HCT116 (cell line): ENCODE data around the gene ZNF436. TPM values are rescaled to one million over a fixed set of nuclear protein-coding genes. Genes with fewer than 3 reads are reported as not detected.

Experiments
- ATAC-seq: fragments of 200-7000 bp; cut with Tn5 transposase; 2 replicates; pipeline ENCODE4 v1.9.1; 2020; ENCODE audit warnings: mild to moderate bottlenecking, moderate library complexity
- BruUV-seq: library from RNA; stranded (reverse); fragments of 400-500 nt; replicated peaks from 2 replicates; lab custom pipeline; 2021; lab: Mats Ljungman, UMichigan
- CTCF ChIA-PET: fragments of 300-600 bp; sonication (Branson Sonifier 250); formaldehyde crosslinking; loops from one replicate; lab custom pipeline; 2021; ENCODE audit warnings: antibody characterized with exemption; lab: Charles Lee
- POLR2A ChIA-PET: fragments of 300-600, 350-600 bp; sonication (Branson Sonifier 250); formaldehyde crosslinking; loops from one replicate; lab custom pipeline; 2021; ENCODE audit warnings: antibody characterized with exemption; lab: Charles Lee
- RAD21 ChIA-PET, 2 experiments: fragments of 300-600 bp; sonication (Branson Sonifier 250); formaldehyde crosslinking; loops; one replicate each; lab custom pipeline; 2023; ENCODE audit warnings: low total read pairs in 2 of 2; ENCODE audit not compliant: uncharacterized antibody in 2 of 2, unreplicated experiment in 2 of 2, low non-redundant PET in 1 of 2; lab: Charles Lee
- DNase-seq: peaks from one replicate; pipeline ENCODE4 v3.0.0-alpha.2; 2010; ENCODE audit warnings: low read depth, low spot score
- H2AFZ ChIP-seq: fragments of 200-600 bp; shearing (Covaris generic), sonication (generic); 2 replicates; pipeline ENCODE4 v1.6.1; 2017; ENCODE audit warnings: low read depth, mixed run types, mixed read lengths, antibody characterized with exemption, low read length; ENCODE audit not compliant: poor library complexity, severe bottlenecking
- H3K27ac ChIP-seq: 2 replicates; pipeline ENCODE4 v1.5.1; 2012; ENCODE audit warnings: low read depth, low read length
- H3K27me3 ChIP-seq: fragments of 200-600 bp; sonication (generic); 2 replicates; pipeline ENCODE4 v1.6.1; 2016; ENCODE audit warnings: mixed run types, low read length, mixed read lengths; ENCODE audit not compliant: insufficient read depth
- H3K36me3 ChIP-seq, 2 experiments: fragments of 200-500 bp in 1 of 2; fragments of 200-600 bp in 1 of 2; sonication (Bioruptor generic) in 1 of 2; sonication (generic) in 1 of 2; 2 replicates each; pipeline versions ENCODE4 v1.5.1 to v1.6.1; 2014 to 2016; ENCODE audit warnings: low read length in 2 of 2, inconsistent platforms in 1 of 2, mixed read lengths in 1 of 2, mixed run types in 1 of 2; ENCODE audit not compliant: insufficient read depth in 2 of 2, control insufficient read depth in 1 of 2
- H3K4me1 ChIP-seq, 2 experiments: fragments of 200-600 bp in 1 of 2; sonication (generic) in 1 of 2; 2 replicates each; pipeline versions ENCODE4 v1.5.1 to v1.6.1; 2012 to 2017; ENCODE audit warnings: low read length in 2 of 2, inconsistent platforms in 1 of 2, mild to moderate bottlenecking in 1 of 2, mixed read lengths in 1 of 2, mixed run types in 1 of 2, moderate library complexity in 1 of 2; ENCODE audit not compliant: insufficient read depth in 2 of 2, control insufficient read depth in 1 of 2
- H3K4me2 ChIP-seq: fragments of 200-600 bp; sonication (generic); 2 replicates; pipeline ENCODE4 v1.6.1; 2017; ENCODE audit warnings: mixed run types, low read length, mixed read lengths
- H3K4me3 ChIP-seq, 2 experiments: fragments of 200-600 bp in 1 of 2; sonication (generic) in 1 of 2; replicated peaks in 1 of 2; 2 replicates each; pipeline ENCODE4 v1.5.1; 2011 to 2016; ENCODE audit warnings: low read length in 2 of 2, control low read depth in 1 of 2, low read depth in 1 of 2, mild to moderate bottlenecking in 1 of 2, mixed read lengths in 1 of 2, mixed run types in 1 of 2
- H3K79me2 ChIP-seq: fragments of 200-600 bp; sonication (generic); 2 replicates; pipeline ENCODE4 v1.6.1; 2017; ENCODE audit warnings: mild to moderate bottlenecking, mixed run types, low read length, moderate library complexity, mixed read lengths; ENCODE audit not compliant: insufficient read depth
- H3K9ac ChIP-seq: fragments of 200-600 bp; sonication (generic); 2 replicates; pipeline ENCODE4 v1.6.1; 2016; ENCODE audit warnings: low read length, mixed read lengths
- H3K9me2 ChIP-seq: fragments of 200-600 bp; sonication (generic), shearing (Covaris generic); 2 replicates; pipeline ENCODE4 v1.6.1; 2017; ENCODE audit warnings: mixed run types, mild to moderate bottlenecking, moderate library complexity; ENCODE audit not compliant: insufficient read depth
- H3K9me3 ChIP-seq, 2 experiments: fragments of 200-500 bp in 1 of 2; fragments of 200-600 bp in 1 of 2; sonication (Bioruptor generic) in 1 of 2; sonication (generic) in 1 of 2; 2 replicates each; pipeline ENCODE4 v1.6.1; 2014 to 2017; ENCODE audit warnings: low read length in 2 of 2, mixed read lengths in 2 of 2, inconsistent platforms in 1 of 2, low read depth in 1 of 2, mild to moderate bottlenecking in 1 of 2, mixed run types in 1 of 2, moderate library complexity in 1 of 2; ENCODE audit not compliant: control insufficient read depth in 1 of 2, insufficient read depth in 1 of 2
- H4K20me1 ChIP-seq: fragments of 200-600 bp; sonication (generic), shearing (Covaris generic); 2 replicates; pipeline ENCODE4 v1.6.1; 2017; ENCODE audit warnings: mixed run types, mild to moderate bottlenecking, moderate library complexity; ENCODE audit not compliant: insufficient read depth
- ATF3 ChIP-seq: IDR thresholded peaks from 2 replicates; pipeline ENCODE4 v1.6.1; 2012
- CEBPB ChIP-seq: IDR thresholded peaks from 2 replicates; pipeline ENCODE4 v1.6.1; 2012; ENCODE audit warnings: low read depth
- EGR1 ChIP-seq: IDR thresholded peaks from 2 replicates; pipeline ENCODE4 v1.6.1; 2012; ENCODE audit warnings: low read depth
- EZH2 ChIP-seq: fragments of 200-600 bp; sonication (generic); IDR thresholded peaks from 2 replicates; pipeline ENCODE4 v1.6.1; 2017; ENCODE audit warnings: antibody characterized with exemption, mixed run types
- EZH2phosphoT487 ChIP-seq: fragments of 200-600 bp; IDR thresholded peaks from 2 replicates; pipeline ENCODE4 v1.6.1; 2018; ENCODE audit warnings: antibody characterized with exemption, borderline replicate concordance
- JUND ChIP-seq: IDR thresholded peaks from 2 replicates; pipeline ENCODE4 v1.6.1; 2012
- REST ChIP-seq: IDR thresholded peaks from 2 replicates; pipeline ENCODE4 v1.6.1; 2012; ENCODE audit warnings: low read depth
- SIN3A ChIP-seq: IDR thresholded peaks from 2 replicates; pipeline ENCODE4 v1.6.1; 2012; ENCODE audit warnings: low read depth
- SP1 ChIP-seq: IDR thresholded peaks from 2 replicates; pipeline ENCODE4 v1.6.1; 2012; ENCODE audit warnings: low read depth
- SRF ChIP-seq: IDR thresholded peaks from 2 replicates; pipeline ENCODE4 v1.6.1; 2012; ENCODE audit warnings: low read depth
- TCF7L2 ChIP-seq: IDR thresholded peaks from 2 replicates; pipeline ENCODE4 v1.7.0; 2011; ENCODE audit warnings: borderline replicate concordance, inconsistent platforms; ENCODE audit not compliant: insufficient read depth, insufficient read length; ENCODE audit errors: extremely low read depth
- YY1 ChIP-seq: IDR thresholded peaks from 2 replicates; pipeline ENCODE4 v1.6.1; 2011; ENCODE audit warnings: low read length, low read depth, moderate library complexity, mild to moderate bottlenecking; ENCODE audit not compliant: insufficient replicate concordance; ENCODE audit errors: extremely low read depth
- ZBTB33 ChIP-seq: IDR thresholded peaks from 2 replicates; pipeline ENCODE4 v1.6.1; 2011; ENCODE audit warnings: mild to moderate bottlenecking, low read length, moderate library complexity; ENCODE audit not compliant: insufficient replicate concordance; ENCODE audit errors: extremely low read depth
- ZFX ChIP-seq: fragments of 450-650 bp; IDR thresholded peaks from 2 replicates; pipeline ENCODE4 v1.6.1; 2017
- intact Hi-C: fragments of 100-400 bp; cut with micrococcal nuclease; formaldehyde crosslinking; loops from 2 replicates; pipeline ENCODE4 v1.10.0; 2022
- total RNA-seq: library from RNA; stranded (reverse); gene quantifications from one replicate; pipeline ENCODE4 v1.2.1, GENCODE V29; 2021; ENCODE audit not compliant: unreplicated experiment

Gene ZNF436
- total RNA-seq, 1 experiment from 2014 or later = 8.1 TPM

GRCh38 chr1:23337869-23338268 is 31.8 kb downstream of the ZNF436 start:
- CTCF ChIA-PET = no interaction called here
- no TSS peak for BruUV-seq
- H3K9me3 ChIP-seq = no peaks in the 10 kb centered on the region
- no peak overlapping the region for H3K4me2 ChIP-seq
- DNase-seq = no peak
- H3K79me2 ChIP-seq = peaks cover 99% of the 10 kb centered on the region
- no peak overlapping the region for H3K27ac ChIP-seq
- no peak overlapping the region for H3K9ac ChIP-seq
- peaks cover 33 to 54% of the 10 kb centered on the region in 2 experiments for H3K36me3 ChIP-seq
- TF ChIP-seq ZFX (no peak), JUND (no peak), YY1 (no peak), ZBTB33 (no peak), TCF7L2 (no peak), ATF3 (no peak), CEBPB (no peak), SRF (no peak), REST (no peak), EZH2phosphoT487 (no peak), EZH2 (no peak), SIN3A (no peak), SP1 (no peak), EGR1 (no peak)
- TF ChIP-seq, all 23 proteins: peak for 0
- Histone ChIP-seq H3K9me2 (no peaks in the 10 kb centered on the region), H4K20me1 (peaks cover 67% of the 10 kb centered on the region), H3K4me1 (peaks cover 9 to 30% of the 10 kb centered on the region in 2 experiments), H2AFZ (no peak overlapping the region), H3K27me3 (no peaks in the 10 kb centered on the region), H3K4me3 (no peak overlapping the region)
- RAD21 ChIA-PET = no interaction called here
- no peak for ATAC-seq
- POLR2A ChIA-PET = no interaction called here
- intact Hi-C loops = no loop called here
